GM21717 (cell line): ENCODE measurements around the gene CA5A.

Source experiments
- ATAC-seq: cut with Tn5 transposase; IDR thresholded peaks from one replicate; pipeline ENCODE4 v1.9.1; 2021; ENCODE audit warnings: mild to moderate bottlenecking, moderate library complexity; ENCODE audit not compliant: unreplicated experiment

CA5A gene

GRCh38 chr16:87841340-87842208 lies 94.8 kb downstream of the CA5A start:
- no peak for ATAC-seq

- ATAC-seq, result no peak
Observed at GRCh38 chr16:87840271-87840978, 95.9 kb downstream of the CA5A start.

DNA sequence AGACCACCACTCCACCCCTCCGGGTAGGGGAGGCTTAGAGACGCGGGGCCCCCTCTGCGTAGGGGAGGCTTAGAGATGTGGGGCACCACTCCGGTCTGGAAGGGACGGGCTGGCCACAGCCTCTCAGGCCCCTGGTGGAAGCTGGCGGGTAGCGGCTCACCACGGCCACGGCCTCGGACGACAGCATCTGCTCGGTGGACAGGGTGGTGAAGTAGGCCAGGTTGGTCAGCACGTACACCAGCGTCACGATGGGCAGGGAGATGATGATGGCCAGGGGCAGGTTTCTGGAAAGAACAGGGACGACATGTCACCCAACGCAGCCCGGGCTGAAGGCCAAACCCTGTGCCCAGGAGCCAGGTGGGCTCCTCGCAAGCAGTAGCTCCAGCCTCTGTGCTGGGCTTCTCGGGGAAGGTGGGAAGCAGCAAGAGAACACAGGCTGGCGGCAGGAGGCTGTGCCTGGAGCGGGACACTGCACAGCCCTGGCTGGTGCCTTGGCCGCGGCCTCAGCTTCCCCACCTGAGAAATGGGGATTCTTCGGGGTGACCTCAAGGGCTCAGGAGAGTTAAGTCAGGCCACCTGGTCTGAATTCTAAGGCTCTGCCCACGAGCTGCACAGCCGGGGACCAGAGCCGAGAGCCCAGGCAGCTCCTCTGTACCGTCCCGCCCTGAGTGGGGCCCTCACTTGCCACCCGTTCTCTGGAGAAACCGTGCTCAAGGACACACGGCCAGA lies 96.6 kb downstream of the CA5A start:
- ATAC-seq, result no peak

DNA sequence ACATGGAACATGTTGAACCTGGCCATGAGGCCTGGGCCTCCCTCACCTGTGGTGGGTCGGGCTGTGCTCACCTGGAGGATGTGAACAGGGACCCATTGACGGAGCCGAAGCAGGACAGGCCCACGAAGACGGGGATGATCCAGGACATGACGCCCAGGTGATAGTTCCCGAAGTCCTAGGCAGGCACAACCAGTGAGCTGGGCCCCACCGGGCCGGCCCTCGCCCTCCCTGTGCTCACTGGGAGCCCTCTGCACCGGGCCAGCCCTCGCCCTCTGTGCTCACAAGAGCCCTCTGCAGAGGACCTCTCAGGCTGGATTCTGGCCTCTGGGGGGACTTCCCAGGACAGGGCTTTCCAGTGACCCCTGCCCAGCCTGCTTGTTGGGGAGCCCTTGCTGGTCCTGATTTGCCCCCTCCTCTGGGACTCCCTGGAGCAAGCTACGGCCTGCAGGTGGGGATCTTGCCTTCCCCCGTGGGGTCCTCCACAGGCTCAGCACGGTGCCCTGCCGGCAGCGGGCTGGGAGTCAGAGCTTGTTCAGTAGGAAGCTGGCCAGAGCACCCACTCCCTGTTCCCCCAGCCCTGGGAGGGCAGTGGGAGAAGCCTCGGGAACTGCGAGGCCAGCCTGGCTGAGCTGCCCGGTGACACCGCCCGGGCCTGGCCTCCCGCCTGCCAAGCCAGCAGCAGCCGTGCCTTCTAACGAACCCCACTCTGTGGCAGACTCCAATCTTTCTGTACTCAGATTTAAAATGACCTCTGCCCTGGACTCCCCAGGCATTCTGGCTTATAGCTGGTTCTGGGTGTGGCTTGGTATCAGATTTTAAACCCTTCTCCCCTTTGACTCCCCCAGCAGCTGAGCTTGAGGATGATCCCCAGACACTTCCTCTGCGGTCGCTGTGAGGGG lies 97.4 kb downstream of the CA5A start:
- no peak for ATAC-seq
